ENCODE measurements around the gene PIK3CD.

PIK3CD gene

GRCh38 chr1:9651565-9652378 is at the start of gene PIK3CD:
PIK3CD (plus strand) TSS chr1:9651731; CDS start chr1:9710456, 58,725 bp downstream.
- DNase-seq: peak; percentile 36

GRCh38 chr1:9601942-9602793 is 49.4 kb upstream of the PIK3CD start:
- DNase-seq: no peak

GRCh38 chr1:9602794-9603167 is 48.8 kb upstream of the PIK3CD start:
- DNase-seq: no peak

GRCh38 chr1:9603307-9603706 is 48.2 kb upstream of the PIK3CD start:
- DNase-seq: no peak

- no peak for DNase-seq
Measured at GRCh38 chr1:9603766-9604753, 47.5 kb upstream of the PIK3CD start.

- no peak for DNase-seq
Measured at GRCh38 chr1:9604836-9605235, 46.7 kb upstream of the PIK3CD start.

- DNase-seq: no peak
Measured at GRCh38 chr1:9605946-9606455, 45.5 kb upstream of the PIK3CD start.

GRCh38 chr1:9606458-9606857 is 45.1 kb upstream of the PIK3CD start:
- DNase-seq: no peak

GRCh38 chr1:9606948-9607347 is 44.6 kb upstream of the PIK3CD start:
- no peak for DNase-seq

GRCh38 chr1:9607352-9607751 is 44.2 kb upstream of the PIK3CD start:
- DNase-seq: no peak

- no peak for DNase-seq
Measured at GRCh38 chr1:9609998-9610397, 41.5 kb upstream of the PIK3CD start.

GRCh38 chr1:9610548-9610947 is 41.0 kb upstream of the PIK3CD start:
- no peak for DNase-seq

- DNase-seq: no peak
Measured at GRCh38 chr1:9611716-9612115, 39.8 kb upstream of the PIK3CD start.

- no peak for DNase-seq
Measured at GRCh38 chr1:9612162-9612845, 39.2 kb upstream of the PIK3CD start.

GRCh38 chr1:9612871-9613624 is 38.5 kb upstream of the PIK3CD start:
- DNase-seq: no peak

- no peak for DNase-seq
Measured at GRCh38 chr1:9613625-9614299, 37.8 kb upstream of the PIK3CD start.

- DNase-seq: peak; percentile 61
Measured at GRCh38 chr1:9615316-9616063, 36.0 kb upstream of the PIK3CD start.

GRCh38 chr1:9618909-9619679 is 32.4 kb upstream of the PIK3CD start:
- DNase-seq: no peak

- DNase-seq: no peak
Measured at GRCh38 chr1:9621032-9621431, 30.5 kb upstream of the PIK3CD start.

All from CD4-positive, alpha-beta T cell treated with Interleukin-10 for 1 hour (primary cell).